ENCODE results near the gene NDUFS6. TPM values are rescaled to one million over a fixed set of nuclear protein-coding genes. Genes with fewer than 3 reads are reported as not detected.

Gene NDUFS6
- total and polyA plus RNA-seq, 2 of the 4 experiments (the other 2 are of a cell fraction), result 10.4 to 69.0 TPM

DNA sequence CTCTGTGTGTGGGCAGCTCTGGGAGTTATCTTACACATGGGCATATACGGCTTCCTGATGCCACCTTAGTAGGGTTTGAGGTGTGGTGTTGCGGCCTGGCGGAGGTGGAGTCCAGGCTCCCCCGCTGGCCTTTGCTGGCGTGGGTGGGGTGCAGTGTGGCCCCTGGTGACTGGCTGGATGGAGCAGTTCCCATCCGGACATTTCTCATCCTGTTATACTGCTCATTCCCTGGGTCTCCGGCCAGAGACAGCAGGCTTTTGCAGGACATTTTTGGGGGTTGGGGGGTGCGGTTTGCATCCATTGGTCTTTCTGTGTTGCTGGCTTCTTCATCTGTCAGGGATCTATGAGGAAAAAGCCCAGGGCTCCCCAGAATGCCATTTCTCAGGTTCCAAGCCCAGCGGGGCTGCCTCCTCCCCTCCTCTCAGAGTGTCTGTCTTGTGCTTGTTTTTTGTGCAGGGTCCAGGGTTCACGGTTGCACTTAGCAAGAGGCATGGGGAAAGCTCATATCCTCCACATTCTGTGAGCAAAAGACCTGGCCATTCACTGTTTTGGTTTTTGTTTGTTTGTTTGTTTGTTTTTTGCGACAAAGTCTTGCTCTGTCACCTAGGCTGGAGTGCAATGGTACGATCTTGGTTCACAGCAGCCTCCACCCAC lies 22.3 kb downstream of the NDUFS6 start:
- CTCF ChIA-PET, result no interaction called here
- Histone ChIP-seq H3K4ac (ENCODE audit: low read depth, low read length) (no peak overlapping the region), H3K27ac (ENCODE audit: insufficient read depth, low read length) (no peak overlapping the region), H3K79me1 (ENCODE audit: low read depth in 1 of 2, low read length in 2 of 2) (0 out of 4 replicates have a peak, but pooled peaks cover 0 to 3% of the 10 kb centered on the region in 2 experiments), H3K14ac (replicated peaks; ENCODE audit: low read depth, low read length) (no peak overlapping the region), H4K91ac (ENCODE audit: insufficient read depth, low read depth, low read length) (no peak overlapping the region), H3K18ac (ENCODE audit: low read depth, low read length) (no peak overlapping the region), H2BK20ac (ENCODE audit: low read depth, low read length) (no peak overlapping the region), H3K4me1 (ENCODE audit: control insufficient read depth, insufficient read depth, low read length) (no peaks in the 10 kb centered on the region), H4K20me1 (ENCODE audit: insufficient read depth, low read length) (no peaks in the 10 kb centered on the region), H2AK9ac (replicated peaks; ENCODE audit: low read depth, low read length, poor library complexity) (no peak overlapping the region), H3K9me1 (ENCODE audit: insufficient read depth, low read length) (peaks cover 2% of the 10 kb centered on the region; the same call in 1 of the 2 replicates), H4K8ac (ENCODE audit: low read depth in 2 of 2, low read length in 2 of 2) (no peak overlapping the region), H3K9ac (ENCODE audit: low read depth, low read length) (no peak overlapping the region), H3K56ac (ENCODE audit: extremely low read depth, insufficient read depth, low read length) (no peak overlapping the region), H3K27me3 (ENCODE audit: control insufficient read depth, insufficient read depth, low read length) (no peaks in the 10 kb centered on the region), H3K9me3 (ENCODE audit: control insufficient read depth, insufficient read depth, low read length) (no peaks in the 10 kb centered on the region), H3K36me3 (ENCODE audit: control insufficient read depth, insufficient read depth, low read length) (peaks cover 31% of the 10 kb centered on the region), H2AFZ (replicated peaks; ENCODE audit: low read length, poor library complexity) (no peak overlapping the region), H3K4me3 (ENCODE audit: insufficient read depth, low read depth, low read length) (no peak overlapping the region), H3K4me2 (ENCODE audit: low read depth, low read length) (no peak overlapping the region), H2AK5ac (ENCODE audit: low read depth, low read length) (no peak overlapping the region), H3K23ac (ENCODE audit: low read depth, low read length) (no peak overlapping the region), H2BK120ac (ENCODE audit: low read depth, low read length) (no peak overlapping the region), H2BK15ac (ENCODE audit: low read depth, low read length) (no peak overlapping the region), H2BK5ac (ENCODE audit: low read depth, low read length, poor library complexity, severe bottlenecking) (no peak overlapping the region), H4K5ac (ENCODE audit: low read depth, low read length) (no peak overlapping the region)
- DNase-seq (no peak), ATAC-seq (ENCODE audit: low read depth) (no peak)
- dilution Hi-C loops (cut with HindIII; ENCODE audit: low sequenced_read_pairs, unreplicated experiment) (no loop called here), in situ Hi-C loops (cut with MboI; ENCODE audit: low sequenced_read_pairs) (no loop called here), intact Hi-C loops (cut with micrococcal nuclease) (no loop called here)
- POLR2A ChIA-PET (ENCODE audit: unreplicated experiment), result no interaction called here
- 100% methylated on average over 2 of the region's 12 CpGs; no CpG with 5 or more reads in 1 of the 2 experiments for WGBS, 2 experiments (ENCODE audit: extremely low coverage in 2 of 2, insufficient read length in 1 of 2)
- BruUV-seq (replicated peaks), result no TSS peak
- TF ChIP-seq RCOR1 (IDR thresholded peaks at IDR 0.05; ENCODE audit: insufficient replicate concordance, low read length), result no peak
- TF ChIP-seq CHD1 (IDR thresholded peaks at IDR 0.05; ENCODE audit: low read depth, low read length), result no peak
- no peak for TF ChIP-seq CEBPB (IDR thresholded peaks at IDR 0.05; ENCODE audit: low read depth, low read length)
- no peak for TF ChIP-seq SMC3 (IDR thresholded peaks at IDR 0.05; ENCODE audit: low read depth, low read length)
- TF ChIP-seq, protein P1, sequence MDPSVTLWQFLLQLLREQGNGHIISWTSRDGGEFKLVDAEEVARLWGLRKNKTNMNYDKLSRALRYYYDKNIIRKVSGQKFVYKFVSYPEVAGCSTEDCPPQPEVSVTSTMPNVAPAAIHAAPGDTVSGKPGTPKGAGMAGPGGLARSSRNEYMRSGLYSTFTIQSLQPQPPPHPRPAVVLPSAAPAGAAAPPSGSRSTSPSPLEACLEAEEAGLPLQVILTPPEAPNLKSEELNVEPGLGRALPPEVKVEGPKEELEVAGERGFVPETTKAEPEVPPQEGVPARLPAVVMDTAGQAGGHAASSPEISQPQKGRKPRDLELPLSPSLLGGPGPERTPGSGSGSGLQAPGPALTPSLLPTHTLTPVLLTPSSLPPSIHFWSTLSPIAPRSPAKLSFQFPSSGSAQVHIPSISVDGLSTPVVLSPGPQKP (IDR thresholded peaks at IDR 0.05; ENCODE audit: borderline replicate concordance, low read depth, low read length), result no peak
- TF ChIP-seq NFE2L2 (IDR thresholded peaks at IDR 0.05; ENCODE audit: low read depth, low read length), result no peak
- no peak for TF ChIP-seq RAD21 (IDR thresholded peaks at IDR 0.05; ENCODE audit: low read length)
- TF ChIP-seq MAZ (IDR thresholded peaks at IDR 0.05; ENCODE audit: borderline replicate concordance, low read depth, low read length), result no peak
- no peak for TF ChIP-seq POLR2A (IDR thresholded peaks at IDR 0.05; ENCODE audit: low read depth, low read length)
- TF ChIP-seq, protein P2, sequence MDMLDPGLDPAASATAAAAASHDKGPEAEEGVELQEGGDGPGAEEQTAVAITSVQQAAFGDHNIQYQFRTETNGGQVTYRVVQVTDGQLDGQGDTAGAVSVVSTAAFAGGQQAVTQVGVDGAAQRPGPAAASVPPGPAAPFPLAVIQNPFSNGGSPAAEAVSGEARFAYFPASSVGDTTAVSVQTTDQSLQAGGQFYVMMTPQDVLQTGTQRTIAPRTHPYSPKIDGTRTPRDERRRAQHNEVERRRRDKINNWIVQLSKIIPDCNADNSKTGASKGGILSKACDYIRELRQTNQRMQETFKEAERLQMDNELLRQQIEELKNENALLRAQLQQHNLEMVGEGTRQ (IDR thresholded peaks at IDR 0.05; ENCODE audit: low read depth, low read length), result no peak
- no peak for TF ChIP-seq MXI1 (IDR thresholded peaks at IDR 0.05; ENCODE audit: borderline replicate concordance, low read depth, low read length)
- no peak for TF ChIP-seq RFX5 (IDR thresholded peaks at IDR 0.05; ENCODE audit: low read depth, low read length)
- no peak for TF ChIP-seq MAFK (IDR thresholded peaks at IDR 0.05; ENCODE audit: low read depth, low read length)

All from IMR-90 (cell line).